ENCODE measurements around the gene EXOC3L4. TPM values are rescaled to one million over a fixed set of nuclear protein-coding genes. Genes with fewer than 3 reads are reported as not detected.

Gene EXOC3L4
- total and polyA plus RNA-seq, 9 of the 15 experiments (the other 6 are each of a cell fraction or from before 2014, with no cell fraction given), result 0.10 to 6.7 (median 0.98) TPM; not detected in 1

DNA sequence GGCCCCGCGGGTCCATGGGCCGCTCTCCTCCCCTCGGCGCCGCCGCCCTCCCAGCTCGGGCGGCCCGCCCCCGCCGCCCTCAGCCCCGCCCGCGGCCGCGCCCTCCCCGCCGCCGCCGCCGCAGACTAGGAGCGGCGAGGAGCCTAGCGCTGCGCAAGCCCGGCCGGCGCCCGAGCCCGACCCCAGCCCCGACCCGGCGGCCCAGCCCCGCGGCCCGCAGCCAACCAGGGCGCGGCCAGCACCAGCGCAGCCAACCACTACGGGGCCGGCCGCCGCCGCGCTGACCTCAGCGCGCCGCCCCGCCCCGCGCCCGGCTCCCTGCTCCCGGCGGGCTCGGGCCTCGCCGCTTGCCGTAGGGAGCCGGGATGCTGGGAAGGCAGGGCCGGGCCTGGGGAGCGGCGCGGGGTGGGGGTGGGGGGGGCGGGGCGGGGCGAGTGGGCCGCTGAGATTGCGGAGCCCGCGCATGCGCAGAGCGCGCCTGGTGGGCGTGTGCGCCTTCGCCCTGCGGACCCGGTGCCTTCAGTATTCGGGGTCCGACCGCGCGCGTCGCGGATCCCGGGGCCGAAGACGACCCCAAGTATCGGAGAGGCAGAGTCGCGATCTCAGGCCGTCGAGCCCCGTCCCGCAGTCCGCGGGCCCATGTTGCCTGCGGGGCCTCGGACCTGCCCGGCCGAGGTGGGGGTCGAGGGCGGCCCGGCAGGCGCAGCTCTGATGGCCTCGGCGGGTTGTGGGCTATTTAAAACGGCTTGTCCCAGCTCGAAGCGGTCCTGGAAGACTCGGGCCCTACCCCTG is 37.0 kb upstream of the EXOC3L4 start, which contains the start of gene CDC42BPB (continued):
- TF ChIP-seq ZNF121 (CRISPR knock-in tag; conservative IDR thresholded peaks at IDR 0.05) (no peak), ZNF609 (CRISPR knock-in tag; IDR thresholded peaks at IDR 0.05; ENCODE audit: borderline replicate concordance) (no peak), ATF7 (IDR thresholded peaks at IDR 0.05) (no peak), XRCC5 (IDR thresholded peaks at IDR 0.05; ENCODE audit: low read depth, low read length) (no peak), KLF13 (tag; IDR thresholded peaks at IDR 0.05; ENCODE audit: borderline replicate concordance, low read depth) (0 out of 2 replicates have a peak, but pooled peaks have one; percentile 37), ZNF766 (CRISPR knock-in tag; conservative IDR thresholded peaks at IDR 0.05) (no peak)
- TF ChIP-seq, protein P1, sequence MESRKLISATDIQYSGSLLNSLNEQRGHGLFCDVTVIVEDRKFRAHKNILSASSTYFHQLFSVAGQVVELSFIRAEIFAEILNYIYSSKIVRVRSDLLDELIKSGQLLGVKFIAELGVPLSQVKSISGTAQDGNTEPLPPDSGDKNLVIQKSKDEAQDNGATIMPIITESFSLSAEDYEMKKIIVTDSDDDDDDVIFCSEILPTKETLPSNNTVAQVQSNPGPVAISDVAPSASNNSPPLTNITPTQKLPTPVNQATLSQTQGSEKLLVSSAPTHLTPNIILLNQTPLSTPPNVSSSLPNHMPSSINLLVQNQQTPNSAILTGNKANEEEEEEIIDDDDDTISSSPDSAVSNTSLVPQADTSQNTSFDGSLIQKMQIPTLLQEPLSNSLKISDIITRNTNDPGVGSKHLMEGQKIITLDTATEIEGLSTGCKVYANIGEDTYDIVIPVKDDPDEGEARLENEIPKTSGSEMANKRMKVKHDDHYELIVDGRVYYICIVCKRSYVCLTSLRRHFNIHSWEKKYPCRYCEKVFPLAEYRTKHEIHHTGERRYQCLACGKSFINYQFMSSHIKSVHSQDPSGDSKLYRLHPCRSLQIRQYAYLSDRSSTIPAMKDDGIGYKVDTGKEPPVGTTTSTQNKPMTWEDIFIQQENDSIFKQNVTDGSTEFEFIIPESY (CRISPR knock-in tag; IDR thresholded peaks at IDR 0.05), result peak; percentile 30; the same call in 1 of the 2 replicates
- TF ChIP-seq, protein P2, sequence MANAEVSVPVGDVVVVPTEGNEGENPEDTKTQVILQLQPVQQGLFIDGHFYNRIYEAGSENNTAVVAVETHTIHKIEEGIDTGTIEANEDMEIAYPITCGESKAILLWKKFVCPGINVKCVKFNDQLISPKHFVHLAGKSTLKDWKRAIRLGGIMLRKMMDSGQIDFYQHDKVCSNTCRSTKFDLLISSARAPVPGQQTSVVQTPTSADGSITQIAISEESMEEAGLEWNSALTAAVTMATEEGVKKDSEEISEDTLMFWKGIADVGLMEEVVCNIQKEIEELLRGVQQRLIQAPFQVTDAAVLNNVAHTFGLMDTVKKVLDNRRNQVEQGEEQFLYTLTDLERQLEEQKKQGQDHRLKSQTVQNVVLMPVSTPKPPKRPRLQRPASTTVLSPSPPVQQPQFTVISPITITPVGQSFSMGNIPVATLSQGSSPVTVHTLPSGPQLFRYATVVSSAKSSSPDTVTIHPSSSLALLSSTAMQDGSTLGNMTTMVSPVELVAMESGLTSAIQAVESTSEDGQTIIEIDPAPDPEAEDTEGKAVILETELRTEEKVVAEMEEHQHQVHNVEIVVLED (CRISPR knock-in tag; IDR thresholded peaks at IDR 0.05), result peak; percentile 65
